Activated CD4-positive, alpha-beta memory T cell treated with anti-CD3 and anti-CD28 coated beads for 36 hours (primary cell): ENCODE results near the gene ACTL8. TPM values are rescaled to one million over a fixed set of nuclear protein-coding genes. Genes with fewer than 3 reads are reported as not detected.

Experiments used
- CTCF ChIA-PET: fragments of 350-600 bp; sonication (Branson Sonifier 250); formaldehyde crosslinking; loops from one replicate; lab custom pipeline; 2021; ENCODE audit warnings: antibody characterized with exemption, inconsistent platforms; lab: Charles Lee
- POLR2A ChIA-PET: fragments of 350-600 bp; sonication (Branson Sonifier 250); formaldehyde crosslinking; loops from one replicate; lab custom pipeline; 2021; ENCODE audit warnings: antibody characterized with exemption; lab: Charles Lee
- DNase-seq: peaks from one replicate; pipeline ENCODE4 v3.0.0-alpha.2; 2020
- H3K27ac Mint-ChIP-seq: one replicate; pipeline ENCODE4 v1.8.0; 2021; ENCODE audit warnings: mixed read lengths
- H3K27me3 Mint-ChIP-seq: one replicate; pipeline ENCODE4 v1.8.0; 2021; ENCODE audit warnings: mixed read lengths
- H3K36me3 Mint-ChIP-seq: one replicate; pipeline ENCODE4 v1.8.0; 2021; ENCODE audit warnings: mixed read lengths
- H3K4me1 Mint-ChIP-seq: one replicate; pipeline ENCODE4 v1.8.0; 2021; ENCODE audit warnings: low read depth, mixed read lengths
- H3K4me3 Mint-ChIP-seq: one replicate; pipeline ENCODE4 v1.8.0; 2021; ENCODE audit warnings: mild to moderate bottlenecking, mixed read lengths
- H3K9me3 Mint-ChIP-seq: one replicate; pipeline ENCODE4 v1.8.0; 2021; ENCODE audit warnings: mixed read lengths
- intact Hi-C: fragments of 100-400 bp; cut with micrococcal nuclease; formaldehyde crosslinking; loops from one replicate; pipeline ENCODE4 v1.15.1; 2023
- total RNA-seq, 2 experiments: library from RNA; stranded (reverse); gene quantifications; one replicate each; pipeline ENCODE4 v1.2.3, GENCODE V29; 2021

The ACTL8 gene
- total RNA-seq, result not detected

DNA sequence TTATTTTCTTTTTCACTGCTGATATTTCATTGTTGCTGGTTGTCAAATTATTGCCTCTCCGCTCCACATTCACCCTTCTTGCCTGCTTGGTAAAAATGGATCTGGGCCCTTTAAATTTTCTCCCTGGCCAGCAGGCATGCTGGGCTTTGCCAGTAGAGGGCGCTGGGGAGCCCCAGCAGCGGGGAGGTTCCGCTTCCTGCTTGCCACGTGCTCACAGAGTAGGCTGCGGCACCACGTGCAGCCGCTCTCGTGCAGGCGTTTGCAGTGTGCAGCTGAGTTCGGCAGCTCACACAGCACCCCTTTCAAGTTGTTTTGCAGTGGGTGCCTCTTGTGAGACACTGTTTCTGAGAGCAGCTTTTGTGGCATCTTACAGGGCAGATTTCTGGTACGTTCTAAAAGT, at the start of gene ACTL8:
ACTL8 (plus strand) TSS at position 214 of the 400 bp plus-strand sequence. CDS start 67,676 bp downstream, outside the sequence.
- ChIA-PET CTCF (no interaction called here), POLR2A (no interaction called here)
- H3K27ac Mint-ChIP-seq, result no peak within 1 kb of the TSS
- H3K4me3 Mint-ChIP-seq, result no peak within 1 kb of the TSS
- peaks cover 57% of the 10 kb centered on the region for H3K9me3 Mint-ChIP-seq
- no peaks in the 10 kb centered on the region for H3K4me1 Mint-ChIP-seq
- DNase-seq, result no peak
- H3K27me3 Mint-ChIP-seq, result no peaks in the 10 kb centered on the region
- intact Hi-C loops, result no loop called here
- peaks cover 15% of the 10 kb centered on the region for H3K36me3 Mint-ChIP-seq

DNA sequence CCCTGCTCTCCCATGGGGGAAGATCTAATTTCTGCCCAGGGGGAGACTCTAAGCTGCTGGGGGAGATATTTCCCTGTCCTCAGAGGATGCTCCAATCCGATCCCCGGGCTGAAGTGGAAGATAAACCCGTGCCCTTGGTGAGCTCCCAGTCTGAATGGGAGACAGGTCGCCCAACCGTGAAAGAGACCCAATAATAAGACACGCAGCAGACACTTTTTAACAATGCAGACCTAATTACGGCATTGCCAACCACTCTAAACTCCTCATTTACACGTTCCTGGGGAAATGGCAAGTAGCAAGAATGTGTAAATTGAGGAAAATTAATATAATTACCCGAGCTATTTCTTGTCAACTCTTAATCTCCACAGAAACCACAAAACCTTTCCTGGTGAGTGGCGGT, 48.7 kb upstream of the ACTL8 start:
- Mint-ChIP-seq H3K4me3 (no peak overlapping the region), H3K9me3 (peaks cover 4% of the 10 kb centered on the region), H3K36me3 (no peaks in the 10 kb centered on the region), H3K27me3 (peaks cover 2% of the 10 kb centered on the region), H3K4me1 (no peaks in the 10 kb centered on the region), H3K27ac (no peak overlapping the region)
- no peak for DNase-seq
- ChIA-PET CTCF (no interaction called here), POLR2A (interaction anchor here (0.6 kb wide), 1 partner anchor 29 kb away, joined by 3 read pairs; no protein-coding TSS in a partner anchor)
- intact Hi-C loops, result no loop called here

DNA sequence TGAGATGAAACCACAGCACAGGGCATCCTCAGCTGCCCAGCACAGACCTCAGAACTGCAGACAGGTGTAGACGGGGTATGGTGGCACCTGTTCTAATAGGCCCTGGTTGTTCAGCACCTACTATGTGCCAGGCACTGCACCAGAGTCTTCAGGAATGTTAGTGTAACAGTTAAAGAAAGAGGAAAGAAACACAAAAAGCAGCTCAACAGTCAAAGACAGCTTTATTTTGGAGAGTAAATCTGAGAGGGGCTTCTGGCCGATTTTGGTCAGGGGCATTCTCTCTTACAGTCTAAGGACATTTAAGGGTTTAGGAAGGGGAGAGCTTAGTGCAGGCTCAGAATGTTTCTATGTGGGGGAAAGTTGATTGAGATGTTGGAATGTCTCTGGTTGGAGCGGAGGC, 45.2 kb upstream of the ACTL8 start:
- no peaks in the 10 kb centered on the region for H3K36me3 Mint-ChIP-seq
- DNase-seq, result no peak
- no peaks in the 10 kb centered on the region for H3K4me1 Mint-ChIP-seq
- POLR2A ChIA-PET, result no interaction called here
- peaks cover 4% of the 10 kb centered on the region for H3K9me3 Mint-ChIP-seq
- H3K27me3 Mint-ChIP-seq, result peaks cover 2% of the 10 kb centered on the region
- H3K27ac Mint-ChIP-seq, result no peak overlapping the region
- intact Hi-C loops, result no loop called here
- CTCF ChIA-PET, result no interaction called here
- no peak overlapping the region for H3K4me3 Mint-ChIP-seq

DNA sequence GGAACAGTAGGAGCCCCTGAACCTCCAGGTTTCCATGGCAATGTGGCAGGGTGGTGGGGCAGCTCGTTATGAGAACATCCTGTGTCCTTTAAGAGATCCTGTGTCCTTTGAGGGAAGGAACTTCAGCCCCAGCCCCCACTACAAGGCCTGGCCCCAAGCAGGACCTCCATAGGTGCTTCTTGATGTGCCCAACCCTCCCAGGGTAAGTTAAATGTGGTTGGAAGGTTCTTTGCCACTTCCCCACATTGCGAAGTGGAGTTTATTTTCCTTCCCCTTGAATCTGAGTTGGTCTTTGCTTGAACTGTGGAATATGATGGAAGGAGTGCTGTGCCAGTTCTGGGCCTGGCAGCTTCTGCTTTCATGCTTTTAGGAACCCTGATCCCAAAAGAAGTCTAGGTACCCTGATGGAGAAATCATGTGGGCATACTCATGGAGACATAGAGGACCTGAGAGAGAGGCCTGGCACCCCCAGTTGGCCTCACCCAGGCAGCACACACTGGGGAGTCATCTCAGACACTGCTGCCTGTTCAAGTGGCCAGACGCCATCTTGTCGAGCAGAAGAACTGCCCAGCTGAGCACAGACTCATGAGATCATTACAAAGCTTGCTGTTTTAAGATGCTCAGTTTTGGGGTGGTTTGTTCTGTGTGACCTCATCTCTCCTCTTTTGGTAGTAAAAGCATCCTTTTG, 44.1 kb upstream of the ACTL8 start:
- intact Hi-C loops, result no loop called here
- Mint-ChIP-seq H3K36me3 (no peaks in the 10 kb centered on the region), H3K27me3 (peaks cover 5% of the 10 kb centered on the region), H3K4me1 (no peaks in the 10 kb centered on the region), H3K9me3 (peaks cover 4% of the 10 kb centered on the region), H3K27ac (no peak overlapping the region), H3K4me3 (no peak overlapping the region)
- CTCF ChIA-PET, result no interaction called here
- DNase-seq, result no peak
- POLR2A ChIA-PET, result no interaction called here

- ChIA-PET CTCF (no interaction called here), POLR2A (no interaction called here)
- H3K4me3 Mint-ChIP-seq, result no peak overlapping the region
- no peaks in the 10 kb centered on the region for H3K36me3 Mint-ChIP-seq
- no peaks in the 10 kb centered on the region for H3K4me1 Mint-ChIP-seq
- no peak overlapping the region for H3K27ac Mint-ChIP-seq
- peaks cover 4% of the 10 kb centered on the region for H3K9me3 Mint-ChIP-seq
- no peak for DNase-seq
- intact Hi-C loops, result no loop called here
- peaks cover 5% of the 10 kb centered on the region for H3K27me3 Mint-ChIP-seq
These were observed 43.6 kb upstream of the ACTL8 start for GRCh38 chr1:17711577-17711910.

DNA sequence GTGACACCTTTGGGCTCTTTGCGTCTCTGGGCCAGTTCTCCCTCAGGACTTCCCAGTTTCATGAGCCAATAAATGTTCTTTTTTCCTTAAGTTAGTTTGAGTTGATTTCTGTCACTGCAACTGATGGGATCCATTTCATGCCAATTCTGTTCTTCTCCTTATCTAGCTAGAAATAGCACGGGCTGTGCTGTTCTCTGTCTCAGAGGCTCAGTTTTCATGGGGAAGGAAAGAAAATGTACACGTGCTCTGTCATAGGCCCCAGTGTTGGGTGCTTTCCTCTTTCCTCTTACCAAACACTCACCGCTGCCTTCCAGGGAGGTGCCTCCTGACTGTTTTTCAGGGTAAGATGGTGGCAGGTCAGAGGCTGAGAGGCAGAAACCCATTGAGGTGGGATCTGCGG, 43.2 kb upstream of the ACTL8 start:
- no peaks in the 10 kb centered on the region for H3K36me3 Mint-ChIP-seq
- intact Hi-C loops, result no loop called here
- no peaks in the 10 kb centered on the region for H3K4me1 Mint-ChIP-seq
- no peak overlapping the region for H3K27ac Mint-ChIP-seq
- POLR2A ChIA-PET, result no interaction called here
- CTCF ChIA-PET, result no interaction called here
- peaks cover 4% of the 10 kb centered on the region for H3K9me3 Mint-ChIP-seq
- H3K27me3 Mint-ChIP-seq, result peaks cover 5% of the 10 kb centered on the region
- no peak for DNase-seq
- H3K4me3 Mint-ChIP-seq, result no peak overlapping the region

DNA sequence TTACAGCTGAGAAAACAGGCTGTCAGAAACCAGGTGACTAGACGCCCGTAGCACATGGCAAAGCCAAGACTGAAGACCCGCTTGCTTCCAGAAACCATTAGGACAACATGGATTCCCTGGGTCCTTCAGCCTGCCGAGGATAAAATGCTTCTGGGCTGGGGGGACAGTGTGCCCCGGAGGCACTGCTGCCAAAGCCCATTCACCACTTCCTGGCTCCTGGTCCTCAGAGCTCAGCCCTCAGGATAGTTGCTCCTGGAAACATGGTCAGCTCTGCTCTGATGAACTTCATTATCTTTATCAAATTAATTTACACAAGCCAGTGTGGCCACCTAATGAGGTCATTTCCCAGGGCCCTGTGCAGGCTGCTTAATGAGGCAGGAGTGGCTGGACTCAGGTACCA, 41.1 kb upstream of the ACTL8 start:
- intact Hi-C loops, result no loop called here
- H3K9me3 Mint-ChIP-seq, result peaks cover 4% of the 10 kb centered on the region
- no peak overlapping the region for H3K27ac Mint-ChIP-seq
- no peaks in the 10 kb centered on the region for H3K4me1 Mint-ChIP-seq
- no peak for DNase-seq
- CTCF ChIA-PET, result no interaction called here
- H3K36me3 Mint-ChIP-seq, result no peaks in the 10 kb centered on the region
- H3K27me3 Mint-ChIP-seq, result peaks cover 5% of the 10 kb centered on the region
- POLR2A ChIA-PET, result no interaction called here
- no peak overlapping the region for H3K4me3 Mint-ChIP-seq

- no peaks in the 10 kb centered on the region for H3K36me3 Mint-ChIP-seq
- no peak overlapping the region for H3K4me3 Mint-ChIP-seq
- no peak for DNase-seq
- H3K9me3 Mint-ChIP-seq, result no peaks in the 10 kb centered on the region
- intact Hi-C loops, result no loop called here
- peaks cover 10% of the 10 kb centered on the region for H3K27me3 Mint-ChIP-seq
- no peak overlapping the region for H3K27ac Mint-ChIP-seq
- ChIA-PET POLR2A (no interaction called here), CTCF (no interaction called here)
- no peaks in the 10 kb centered on the region for H3K4me1 Mint-ChIP-seq
These were observed 37.3 kb upstream of the ACTL8 start for GRCh38 chr1:17717594-17718535.

- Mint-ChIP-seq H3K4me3 (no peak overlapping the region), H3K9me3 (no peaks in the 10 kb centered on the region), H3K4me1 (no peaks in the 10 kb centered on the region), H3K36me3 (no peaks in the 10 kb centered on the region), H3K27ac (no peak overlapping the region), H3K27me3 (peaks cover 10% of the 10 kb centered on the region)
- intact Hi-C loops, result no loop called here
- CTCF ChIA-PET, result no interaction called here
- no peak for DNase-seq
- POLR2A ChIA-PET, result no interaction called here
These were observed 35.3 kb upstream of the ACTL8 start for GRCh38 chr1:17719874-17720273.

GRCh38 chr1:17721444-17721843, 33.7 kb upstream of the ACTL8 start:
- Mint-ChIP-seq H3K27ac (no peak overlapping the region), H3K36me3 (no peaks in the 10 kb centered on the region), H3K9me3 (no peaks in the 10 kb centered on the region), H3K4me1 (no peaks in the 10 kb centered on the region), H3K4me3 (no peak overlapping the region), H3K27me3 (peaks cover 7% of the 10 kb centered on the region)
- ChIA-PET CTCF (no interaction called here), POLR2A (no interaction called here)
- no peak for DNase-seq
- intact Hi-C loops, result no loop called here

DNA sequence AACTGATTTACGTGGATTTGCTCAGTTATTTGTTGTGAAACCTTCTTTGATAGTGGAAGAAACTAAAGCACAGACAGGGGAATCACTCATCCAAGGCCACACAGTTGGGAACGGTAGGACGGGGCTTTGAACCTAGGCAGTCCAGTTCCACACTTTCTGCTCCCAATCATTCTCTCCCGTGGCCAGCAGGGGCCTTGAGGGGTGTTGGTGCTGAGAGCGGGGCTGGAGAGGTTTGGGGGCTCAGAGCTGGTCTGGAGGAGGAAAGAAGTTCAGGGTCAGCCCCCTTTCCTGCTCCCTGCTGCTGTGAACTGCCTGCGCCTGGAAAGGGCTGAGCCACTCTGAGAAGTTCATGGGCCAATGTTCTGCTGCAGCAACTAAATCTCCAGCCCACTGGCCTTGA, 31.4 kb upstream of the ACTL8 start:
- intact Hi-C loops, result no loop called here
- Mint-ChIP-seq H3K36me3 (no peaks in the 10 kb centered on the region), H3K27me3 (peaks cover 7% of the 10 kb centered on the region), H3K4me3 (no peak overlapping the region), H3K27ac (no peak overlapping the region), H3K9me3 (no peaks in the 10 kb centered on the region), H3K4me1 (no peaks in the 10 kb centered on the region)
- DNase-seq, result no peak
- POLR2A ChIA-PET, result no interaction called here
- CTCF ChIA-PET, result no interaction called here

GRCh38 chr1:17724150-17724549, 31.0 kb upstream of the ACTL8 start:
- no peaks in the 10 kb centered on the region for H3K36me3 Mint-ChIP-seq
- H3K27ac Mint-ChIP-seq, result no peak overlapping the region
- no peak overlapping the region for H3K4me3 Mint-ChIP-seq
- H3K4me1 Mint-ChIP-seq, result no peaks in the 10 kb centered on the region
- intact Hi-C loops, result no loop called here
- H3K9me3 Mint-ChIP-seq, result no peaks in the 10 kb centered on the region
- no peak for DNase-seq
- ChIA-PET POLR2A (no interaction called here), CTCF (no interaction called here)
- peaks cover 7% of the 10 kb centered on the region for H3K27me3 Mint-ChIP-seq
